GM18951 (cell line): ENCODE results near the gene SIX3.
A peak's percentile ranks its signal among the peaks of the same experiment; 100 is the strongest.

ENCODE experiments used
- POLR2A ChIP-seq: IDR thresholded peaks from 4 replicates; pipeline ENCODE4 v1.6.1; 2011; ENCODE audit warnings: mild to moderate bottlenecking; ENCODE audit not compliant: insufficient read length, insufficient read depth; ENCODE audit errors: extremely low read depth
- in situ Hi-C: fragments of 300-500 bp; cut with MboI; formaldehyde crosslinking; loops from one replicate; pipeline ENCODE4 v1.12.0; 2022; ENCODE audit warnings: low sequenced_read_pairs, mixed read lengths, inconsistent platforms; ENCODE audit not compliant: unreplicated experiment

Gene SIX3

DNA sequence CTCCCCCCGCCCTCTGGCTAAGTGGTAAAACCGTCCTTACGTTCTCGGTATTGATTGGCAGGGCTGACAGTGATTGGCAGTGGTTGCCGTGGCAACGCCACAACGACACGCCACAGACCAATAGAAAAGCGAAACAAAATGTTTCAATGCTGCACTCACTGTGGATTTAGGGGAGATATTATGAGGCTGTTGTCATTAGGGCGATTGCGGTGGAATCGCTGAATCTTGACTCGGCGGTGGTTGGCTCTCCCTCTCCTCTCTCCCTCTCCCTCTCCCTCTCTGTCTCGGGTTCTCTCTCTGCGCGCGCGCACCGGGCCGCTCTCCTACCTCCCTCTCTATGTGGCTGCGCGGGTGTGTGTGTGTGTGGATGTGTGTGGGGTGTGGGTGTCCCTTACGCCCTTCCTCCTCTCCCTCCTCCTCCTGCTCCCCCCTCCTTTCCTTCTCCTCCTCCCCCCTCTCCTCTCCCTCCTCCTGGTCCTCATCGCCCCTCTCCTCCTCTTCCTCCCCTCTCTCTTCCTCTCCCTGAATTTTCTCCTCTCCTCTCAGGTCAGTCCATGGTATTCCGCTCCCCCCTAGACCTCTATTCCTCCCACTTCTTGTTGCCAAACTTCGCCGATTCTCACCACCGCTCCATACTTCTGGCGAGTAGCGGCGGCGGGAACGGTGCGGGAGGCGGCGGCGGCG, at the start of gene SIX3:
TSS of gene SIX3 (plus strand) at position 152 of the 684 bp plus-strand sequence. CDS start at position 555, 403 bp downstream.
- in situ Hi-C loops, result no loop called here

GRCh38 chr2:44894058-44894457, 47.4 kb upstream of the SIX3 start:
- TF ChIP-seq POLR2A, result no peak
- in situ Hi-C loops, result no loop called here

More for the DNA sequence above, at the start of gene SIX3:
- peak; percentile 39 for TF ChIP-seq POLR2A

DNA sequence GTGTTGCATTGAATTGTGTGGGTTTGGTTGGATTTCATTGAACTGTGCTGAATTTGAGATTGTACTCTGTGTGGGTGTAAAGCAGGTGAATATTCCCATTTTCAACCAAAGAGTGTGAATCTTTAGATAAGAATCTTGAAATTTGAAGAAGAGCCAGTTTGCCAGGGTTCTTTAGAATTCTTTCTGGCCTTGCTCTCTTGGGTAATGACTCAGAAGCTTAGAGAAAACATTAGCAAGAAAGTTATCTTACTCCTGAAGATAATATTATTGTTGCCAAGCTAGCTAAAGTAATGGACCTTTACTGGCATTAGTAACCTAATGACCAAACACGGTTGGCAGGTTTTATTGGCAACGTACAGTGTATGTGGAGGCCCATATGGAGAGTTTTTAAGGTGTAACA, 46.4 kb upstream of the SIX3 start:
- TF ChIP-seq POLR2A, result no peak
- in situ Hi-C loops, result no loop called here

DNA sequence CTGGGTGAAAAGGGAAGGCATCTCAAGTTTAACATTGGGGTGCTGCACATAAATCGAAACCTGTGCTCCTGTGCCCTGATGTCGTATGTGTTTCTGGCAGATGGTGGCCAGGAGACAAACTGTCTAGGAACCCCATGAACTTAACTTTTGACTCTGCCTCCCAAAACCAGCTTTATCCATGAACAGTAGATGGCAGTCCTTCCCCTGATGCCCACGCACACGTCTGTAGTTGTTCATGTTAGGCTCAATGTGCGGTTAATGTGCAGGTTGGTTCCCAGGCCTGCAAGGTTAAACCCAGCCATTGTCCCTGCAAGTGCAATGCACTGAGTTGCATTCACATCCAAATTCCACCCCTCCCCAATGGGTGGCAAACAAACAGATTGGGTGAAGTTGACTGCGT, 44.1 kb upstream of the SIX3 start:
- in situ Hi-C loops, result no loop called here
- TF ChIP-seq POLR2A, result no peak

GRCh38 chr2:44902217-44903137, 39.0 kb upstream of the SIX3 start:
- TF ChIP-seq POLR2A, result no peak
- in situ Hi-C loops, result no loop called here

- no peak for TF ChIP-seq POLR2A
Measured at GRCh38 chr2:44904578-44904977, 36.9 kb upstream of the SIX3 start.

DNA sequence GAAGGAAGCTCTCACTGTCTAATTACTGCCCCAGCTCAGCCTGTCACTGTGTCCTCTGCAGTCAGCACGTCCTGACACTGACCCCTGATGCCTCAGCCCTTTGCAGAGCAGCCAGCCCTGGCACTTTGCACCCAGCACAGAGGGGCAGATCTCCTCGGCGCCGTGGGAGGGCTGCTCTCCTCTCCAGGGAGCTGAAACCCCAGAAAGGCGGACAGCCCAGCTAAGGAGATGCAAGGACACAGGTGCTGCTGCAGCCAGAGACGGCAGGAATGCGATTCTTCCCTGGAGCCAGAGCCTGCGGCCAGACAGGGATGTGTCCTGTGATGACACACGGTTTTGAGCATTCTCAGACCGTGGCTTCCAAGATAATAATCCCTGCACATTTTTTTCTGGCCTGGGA, 34.5 kb upstream of the SIX3 start:
- TF ChIP-seq POLR2A, result no peak

More at GRCh38 chr2:44904578-44904977, 36.9 kb upstream of the SIX3 start:
- in situ Hi-C loops, result no loop called here

GRCh38 chr2:44909831-44910230, 31.7 kb upstream of the SIX3 start:
- in situ Hi-C loops, result no loop called here
- TF ChIP-seq POLR2A, result no peak

More for the DNA sequence above, 34.5 kb upstream of the SIX3 start:
- in situ Hi-C loops, result no loop called here

GRCh38 chr2:44912660-44913059, 28.8 kb upstream of the SIX3 start:
- no peak for TF ChIP-seq POLR2A
- in situ Hi-C loops, result no loop called here

- no peak for TF ChIP-seq POLR2A
- in situ Hi-C loops, result no loop called here
Measured at GRCh38 chr2:44916291-44916690, 25.2 kb upstream of the SIX3 start.

DNA sequence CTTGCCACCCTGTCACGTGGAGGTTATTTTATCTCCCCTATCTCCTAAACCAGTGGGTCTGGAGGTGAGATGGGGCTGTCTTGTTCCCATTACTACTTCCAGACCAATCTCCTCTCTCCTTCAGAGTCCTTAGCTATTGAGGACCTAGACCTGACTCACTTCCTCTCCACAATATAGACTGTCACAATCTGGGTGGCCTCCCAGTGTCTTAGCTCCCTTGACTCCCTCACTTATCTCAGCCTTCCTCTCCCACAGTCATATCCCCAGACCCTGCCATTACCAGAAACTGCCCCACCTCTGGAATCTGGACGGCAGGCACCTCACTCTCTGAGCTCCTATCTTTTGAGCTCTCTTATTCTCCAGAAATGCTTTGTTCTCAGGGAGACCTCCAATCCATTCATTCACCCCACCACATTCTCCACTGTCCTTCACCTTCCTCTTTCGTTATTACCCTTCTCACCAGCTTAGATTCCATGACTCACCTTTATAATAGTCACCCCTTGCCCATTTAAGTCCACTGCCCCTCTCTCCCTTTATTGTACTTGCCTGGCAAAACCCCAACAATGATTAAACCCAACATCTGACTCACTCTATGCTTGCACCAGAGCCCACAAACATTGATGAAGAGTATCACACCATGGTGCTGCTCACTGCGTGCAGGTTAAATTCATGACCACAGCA, 23.3 kb upstream of the SIX3 start:
- no peak for TF ChIP-seq POLR2A
- in situ Hi-C loops, result no loop called here

DNA sequence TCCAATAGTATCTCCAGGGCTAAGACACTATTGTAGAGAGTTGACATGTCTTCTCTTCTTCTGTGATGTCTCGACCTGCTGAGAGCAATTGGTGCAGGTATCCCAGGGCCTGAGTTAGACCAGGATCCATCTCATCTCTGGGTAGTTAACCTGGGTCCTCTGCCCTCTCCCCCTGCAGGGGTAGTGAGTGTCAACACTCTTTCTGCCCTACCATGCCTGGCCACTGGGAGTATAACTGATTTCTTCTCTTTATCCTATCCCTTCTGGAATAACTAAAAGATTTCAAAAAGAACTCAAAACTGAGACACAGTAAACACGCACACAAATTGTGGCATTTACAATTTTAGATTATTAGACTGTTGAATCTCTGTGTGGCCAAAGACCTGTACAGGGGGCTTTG, 20.8 kb upstream of the SIX3 start:
- in situ Hi-C loops, result no loop called here
- TF ChIP-seq POLR2A, result no peak

DNA sequence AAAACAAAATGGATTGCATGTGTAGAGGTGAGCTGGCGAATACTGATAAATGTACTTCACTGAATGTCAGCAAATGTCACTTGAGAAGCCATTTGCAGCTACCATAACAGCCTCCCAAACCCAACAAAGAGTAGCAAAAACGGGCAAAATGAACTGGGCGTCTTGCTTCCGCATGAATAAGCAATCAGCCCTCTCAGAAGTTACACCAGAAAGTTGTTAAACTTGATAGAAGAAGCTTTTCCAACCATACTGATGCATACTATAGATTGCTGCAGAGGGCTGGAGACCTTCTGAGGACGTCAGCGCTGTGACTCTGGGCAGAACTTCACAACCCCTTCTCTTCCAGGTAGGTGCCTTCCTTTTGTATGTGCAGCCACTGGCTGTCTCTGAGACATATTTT, 18.7 kb upstream of the SIX3 start:
- in situ Hi-C loops, result no loop called here
- TF ChIP-seq POLR2A, result no peak
